Endothelial cell of umbilical vein (primary cell): ENCODE data around the gene MIGA1.
A peak's percentile ranks its signal among the peaks of the same experiment; 100 is the strongest.

Source experiments
- JUN ChIP-seq: IDR thresholded peaks from 2 replicates; pipeline ENCODE4 v1.6.1; 2011; ENCODE audit warnings: borderline replicate concordance, low read depth; ENCODE audit not compliant: insufficient read length, insufficient read depth
- POLR2A ChIP-seq: IDR thresholded peaks from 2 replicates; pipeline ENCODE4 v1.6.1; 2012; ENCODE audit warnings: low read depth, mild to moderate bottlenecking, control low read depth, low read length
- TF ChIP-seq, protein P1 (sequence below), 2 donors: IDR thresholded peaks; 1 replicate in 1 of 2; 2 replicates in 1 of 2; pipeline ENCODE4 v1.5.1; 2011; ENCODE audit warnings: low read length in 2 of 2, mild to moderate bottlenecking in 2 of 2, moderate library complexity in 2 of 2, control low read depth in 1 of 2, inconsistent platforms in 1 of 2, low read depth in 1 of 2; ENCODE audit not compliant: insufficient read depth in 1 of 2; ENCODE audit errors: extremely low read depth in 1 of 2

DNA sequence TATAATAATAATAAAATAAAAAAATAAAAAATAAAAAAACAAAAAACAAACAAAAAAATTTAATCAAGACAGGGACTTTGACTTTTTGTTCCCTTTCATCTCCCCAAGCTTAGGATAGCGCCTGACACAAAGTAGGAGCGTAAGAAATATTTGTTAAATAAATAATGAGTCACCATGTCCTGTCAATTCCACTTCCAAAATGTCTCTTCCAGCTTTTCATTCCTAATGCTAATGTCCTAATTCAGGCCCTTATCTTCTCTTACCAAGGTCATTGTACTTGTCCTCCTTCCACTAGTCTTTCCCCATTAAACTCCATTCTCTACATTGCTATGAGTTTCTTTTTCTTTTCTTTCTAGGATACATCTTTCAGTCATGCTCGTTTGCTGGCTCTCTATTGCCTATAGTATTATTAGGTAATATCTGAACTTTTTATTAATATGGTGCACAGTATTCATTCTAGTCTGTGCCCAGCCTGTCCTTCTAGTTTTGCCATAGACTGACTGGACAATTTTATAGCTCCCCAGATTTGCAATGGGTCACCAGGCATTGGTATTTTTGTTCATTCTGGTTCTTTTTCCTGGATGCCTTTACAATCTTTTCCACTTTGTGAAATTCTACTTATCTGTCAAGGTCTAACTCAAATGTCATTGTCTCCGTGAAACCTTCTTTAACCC, 120.3 kb downstream of the MIGA1 start:
- TF ChIP-seq, protein P1, sequence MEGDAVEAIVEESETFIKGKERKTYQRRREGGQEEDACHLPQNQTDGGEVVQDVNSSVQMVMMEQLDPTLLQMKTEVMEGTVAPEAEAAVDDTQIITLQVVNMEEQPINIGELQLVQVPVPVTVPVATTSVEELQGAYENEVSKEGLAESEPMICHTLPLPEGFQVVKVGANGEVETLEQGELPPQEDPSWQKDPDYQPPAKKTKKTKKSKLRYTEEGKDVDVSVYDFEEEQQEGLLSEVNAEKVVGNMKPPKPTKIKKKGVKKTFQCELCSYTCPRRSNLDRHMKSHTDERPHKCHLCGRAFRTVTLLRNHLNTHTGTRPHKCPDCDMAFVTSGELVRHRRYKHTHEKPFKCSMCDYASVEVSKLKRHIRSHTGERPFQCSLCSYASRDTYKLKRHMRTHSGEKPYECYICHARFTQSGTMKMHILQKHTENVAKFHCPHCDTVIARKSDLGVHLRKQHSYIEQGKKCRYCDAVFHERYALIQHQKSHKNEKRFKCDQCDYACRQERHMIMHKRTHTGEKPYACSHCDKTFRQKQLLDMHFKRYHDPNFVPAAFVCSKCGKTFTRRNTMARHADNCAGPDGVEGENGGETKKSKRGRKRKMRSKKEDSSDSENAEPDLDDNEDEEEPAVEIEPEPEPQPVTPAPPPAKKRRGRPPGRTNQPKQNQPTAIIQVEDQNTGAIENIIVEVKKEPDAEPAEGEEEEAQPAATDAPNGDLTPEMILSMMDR (IDR thresholded peaks at IDR 0.05; ENCODE audit: extremely low read depth in 1 of 2, insufficient read depth in 1 of 2, low read depth in 1 of 2, low read length in 2 of 2) = no peak
- TF ChIP-seq POLR2A = no peak
- peak; percentile 26 for TF ChIP-seq JUN
